Left lung (tissue), 10 donors: ENCODE results near the gene LARGE2. TPM values are rescaled to one million over a fixed set of nuclear protein-coding genes. Genes with fewer than 3 reads are reported as not detected.
"Not testable (repeated sequence)": the region's sequence is repeated elsewhere in the genome, so short reads cannot be mapped to it uniquely, and the experiment has no call there.

Source experiments
- ATAC-seq: fragments of 200-7000 bp; cut with Tn5 transposase; one replicate; pipeline ENCODE4 v1.9.1; 2020; ENCODE audit warnings: moderate library complexity
- DNase-seq, 4 donors: peaks; one replicate each; pipeline ENCODE4 v3.0.0-alpha.2; 2013 to 2020
- H3K27ac ChIP-seq, 2 donors: fragments of 200-600 bp; sonication (generic) in 1 of 2; one replicate each; pipeline versions ENCODE4 v1.5.0 to v1.8.0; 2020 to 2021
- H3K27me3 ChIP-seq, 2 donors: fragments of 200-600 bp; sonication (generic) in 1 of 2; one replicate each; pipeline versions ENCODE4 v1.5.0 to v1.8.0; 2020 to 2021
- H3K36me3 ChIP-seq, 2 donors: fragments of 200-600 bp; sonication (generic) in 1 of 2; one replicate each; pipeline versions ENCODE4 v1.5.0 to v1.8.0; 2020 to 2021
- H3K4me1 ChIP-seq, 2 donors: fragments of 200-600 bp; one replicate each; pipeline ENCODE4 v1.8.0; 2021
- H3K4me3 ChIP-seq, 2 donors: fragments of 200-600 bp; sonication (generic) in 1 of 2; one replicate each; pipeline versions ENCODE4 v1.5.0 to v1.8.0; 2020 to 2021; ENCODE audit warnings: mild to moderate bottlenecking in 1 of 2
- H3K9me3 ChIP-seq, 2 donors: fragments of 200-600 bp; sonication (generic) in 1 of 2; one replicate each; pipeline versions ENCODE4 v1.5.0 to v1.8.0; 2020 to 2021
- CTCF ChIP-seq, 2 donors: fragments of 200-600 bp; sonication (generic) in 1 of 2; IDR thresholded peaks; one replicate each; pipeline versions ENCODE4 v1.5.0 to v1.8.0; 2021; ENCODE audit warnings: antibody characterized with exemption in 2 of 2
- intact Hi-C, 2 donors: fragments of 100-400 bp; cut with DNase I; formaldehyde crosslinking; loops; one replicate each; pipeline versions ENCODE4 v1.11.2 to v1.14.2; 2022
- polyA plus RNA-seq, 6 donors: library from polyadenylated mRNA; unstranded; fragments of 120-200 nt; gene quantifications; one replicate each; pipeline ENCODE4 v1.2.1, GENCODE V29; 2013; ENCODE audit not compliant: insufficient read length in 6 of 6
- total RNA-seq, 2 donors: library from RNA; stranded (reverse); fragmentation: NEBNext Ultra II Directional; extraction: Animal tissue kit (Norgen Biotek cat#: 25700); gene quantifications; one replicate each; pipeline ENCODE4 v1.2.1, GENCODE V29; 2021
- donor health status: DM: no; HTN: yes; CAD: no.
- donor health status: DM: no; HTN: no; CAD: no.

The LARGE2 gene
- total and polyA plus RNA-seq, 8 donors, result 7.5 to 17.2 (median 13.5) TPM

DNA sequence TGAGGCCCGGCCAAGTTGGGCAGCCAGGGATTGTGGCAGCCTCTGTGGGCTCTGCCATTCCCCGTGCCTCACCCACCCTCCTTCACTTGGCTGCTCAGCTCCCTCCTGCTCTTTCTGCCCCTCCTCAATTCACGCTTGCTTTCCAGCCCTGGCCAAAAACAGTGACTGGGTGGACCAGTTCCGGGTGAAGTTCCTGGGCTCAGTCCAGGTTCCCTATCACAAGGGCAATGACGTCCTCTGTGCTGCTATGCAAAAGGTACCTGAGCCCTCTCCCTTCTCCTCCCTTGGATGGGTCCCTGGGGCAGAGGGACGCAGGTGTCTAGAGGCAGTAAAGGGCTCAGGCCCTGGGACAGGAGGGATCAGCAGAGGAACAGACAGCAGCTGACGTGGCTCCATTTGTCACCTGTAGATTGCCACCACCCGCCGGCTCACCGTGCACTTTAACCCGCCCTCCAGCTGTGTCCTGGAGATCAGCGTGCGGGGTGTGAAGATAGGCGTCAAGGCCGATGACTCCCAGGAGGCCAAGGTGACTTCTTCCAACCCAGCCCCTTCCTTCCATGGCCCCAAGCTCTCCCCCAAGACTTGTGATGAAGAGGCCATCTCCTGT is 18.0 kb upstream of the LARGE2 start:
- H3K27ac ChIP-seq, result no peak overlapping the region
- peaks cover 0 to 25% of the 10 kb centered on the region in 2 donors for H3K27me3 ChIP-seq
- no peak for TF ChIP-seq CTCF (IDR thresholded peaks at IDR 0.05)
- H3K36me3 ChIP-seq, result peaks cover 0 to 8% of the 10 kb centered on the region in 2 donors
- ATAC-seq (no peak), DNase-seq (peak in 1 of 4 donors; percentile 66)
- H3K4me1 ChIP-seq, result peaks cover 10 to 15% of the 10 kb centered on the region in 2 donors
- intact Hi-C loops, result no loop called here
- no peak overlapping the region for H3K4me3 ChIP-seq
- no peaks in the 10 kb centered on the region for H3K9me3 ChIP-seq

- no peaks in the 10 kb centered on the region for H3K9me3 ChIP-seq
- H3K27ac ChIP-seq, result no peak overlapping the region
- TF ChIP-seq CTCF (IDR thresholded peaks at IDR 0.05), result no peak
- H3K27me3 ChIP-seq, result peaks cover 0 to 19% of the 10 kb centered on the region in 2 donors
- H3K4me3 ChIP-seq, result no peak overlapping the region
- intact Hi-C loops, result no loop called here
- H3K36me3 ChIP-seq, result peaks cover 0 to 15% of the 10 kb centered on the region in 2 donors
- ATAC-seq, result no peak
- H3K4me1 ChIP-seq, result peaks cover 7 to 12% of the 10 kb centered on the region in 2 donors
- DNase-seq, result peak in 1 of 4 donors; percentile 74
Observed at GRCh38 chr11:45905095-45905494, 17.4 kb upstream of the LARGE2 start.

GRCh38 chr11:45905576-45905975 is 16.9 kb upstream of the LARGE2 start:
- ATAC-seq, H3K4me1 ChIP-seq, H3K9me3 ChIP-seq, H3K27ac ChIP-seq, intact Hi-C loops, H3K4me3 ChIP-seq: not testable (repeated sequence)
- DNase-seq, result peak in 1 of 4 donors; percentile 69
- Histone ChIP-seq H3K27me3 (peaks cover 0 to 14% of the 10 kb centered on the region in 2 donors), H3K36me3 (peaks cover 0 to 19% of the 10 kb centered on the region in 2 donors)

GRCh38 chr11:45906096-45906682 is 16.3 kb upstream of the LARGE2 start:
- no peak for TF ChIP-seq CTCF (IDR thresholded peaks at IDR 0.05)
- Histone ChIP-seq H3K9me3 (no peaks in the 10 kb centered on the region), H3K27ac (no peak overlapping the region), H3K4me1 (peaks cover 0 to 2% of the 10 kb centered on the region in 2 donors), H3K4me3 (no peak overlapping the region), H3K27me3 (peaks cover 0 to 8% of the 10 kb centered on the region in 2 donors), H3K36me3 (peaks cover 0 to 26% of the 10 kb centered on the region in 2 donors)
- DNase-seq (peak in 1 of 4 donors; percentile 60), ATAC-seq (no peak)
- intact Hi-C loops, result no loop called here

GRCh38 chr11:45906965-45907611 is 15.4 kb upstream of the LARGE2 start, which contains the start of gene FREY1:
TSS of gene FREY1 (minus strand) at chr11:45907271. CDS start at chr11:45907245, 26 bp downstream.
- Histone ChIP-seq H3K9me3 (no peaks in the 10 kb centered on the region), H3K27me3 (no peaks in the 10 kb centered on the region), H3K4me3 (no peak within 1 kb of the TSS), H3K4me1 (no peaks in the 10 kb centered on the region), H3K36me3 (peaks cover 0 to 35% of the 10 kb centered on the region in 2 donors), H3K27ac (no peak within 1 kb of the TSS)
- TF ChIP-seq CTCF (IDR thresholded peaks at IDR 0.05), result no peak
- DNase-seq (peak in 1 of 4 donors; percentile 69), ATAC-seq (peak; percentile 9)
- intact Hi-C loops, result no loop called here
